LNCAP (cell line): ENCODE data around the gene FMN2.

Source experiments
- CTCF ChIP-seq: fragments of 450-650 bp; IDR thresholded peaks from 2 replicates; pipeline ENCODE4 v1.5.1; 2017; ENCODE audit warnings: mild to moderate bottlenecking

FMN2 gene

GRCh38 chr1:240497908-240498307 lies 406.2 kb downstream of the FMN2 start:
- no peak for TF ChIP-seq CTCF

GRCh38 chr1:240498335-240498734 lies 406.7 kb downstream of the FMN2 start:
- no peak for TF ChIP-seq CTCF

- TF ChIP-seq CTCF, result no peak
These were observed 407.3 kb downstream of the FMN2 start for GRCh38 chr1:240499012-240499411.

GRCh38 chr1:240500647-240501046 lies 409.0 kb downstream of the FMN2 start:
- TF ChIP-seq CTCF, result no peak

GRCh38 chr1:240501115-240501514 lies 409.4 kb downstream of the FMN2 start:
- no peak for TF ChIP-seq CTCF

GRCh38 chr1:240503036-240503435 lies 411.4 kb downstream of the FMN2 start:
- no peak for TF ChIP-seq CTCF

GRCh38 chr1:240503558-240503957 lies 411.9 kb downstream of the FMN2 start:
- no peak for TF ChIP-seq CTCF

GRCh38 chr1:240506176-240506575 lies 414.5 kb downstream of the FMN2 start:
- TF ChIP-seq CTCF, result no peak
